HG02885 (cell line): ENCODE measurements around the gene SIPA1L3.
"Not testable (repeated sequence)": the region's sequence is repeated elsewhere in the genome, so short reads cannot be mapped to it uniquely, and the experiment has no call there.

Experiments used
- ATAC-seq: cut with Tn5 transposase; IDR thresholded peaks from one replicate; pipeline ENCODE4 v1.9.1; 2021; ENCODE audit warnings: mild to moderate bottlenecking; ENCODE audit not compliant: unreplicated experiment, poor library complexity

SIPA1L3 gene, protein sequence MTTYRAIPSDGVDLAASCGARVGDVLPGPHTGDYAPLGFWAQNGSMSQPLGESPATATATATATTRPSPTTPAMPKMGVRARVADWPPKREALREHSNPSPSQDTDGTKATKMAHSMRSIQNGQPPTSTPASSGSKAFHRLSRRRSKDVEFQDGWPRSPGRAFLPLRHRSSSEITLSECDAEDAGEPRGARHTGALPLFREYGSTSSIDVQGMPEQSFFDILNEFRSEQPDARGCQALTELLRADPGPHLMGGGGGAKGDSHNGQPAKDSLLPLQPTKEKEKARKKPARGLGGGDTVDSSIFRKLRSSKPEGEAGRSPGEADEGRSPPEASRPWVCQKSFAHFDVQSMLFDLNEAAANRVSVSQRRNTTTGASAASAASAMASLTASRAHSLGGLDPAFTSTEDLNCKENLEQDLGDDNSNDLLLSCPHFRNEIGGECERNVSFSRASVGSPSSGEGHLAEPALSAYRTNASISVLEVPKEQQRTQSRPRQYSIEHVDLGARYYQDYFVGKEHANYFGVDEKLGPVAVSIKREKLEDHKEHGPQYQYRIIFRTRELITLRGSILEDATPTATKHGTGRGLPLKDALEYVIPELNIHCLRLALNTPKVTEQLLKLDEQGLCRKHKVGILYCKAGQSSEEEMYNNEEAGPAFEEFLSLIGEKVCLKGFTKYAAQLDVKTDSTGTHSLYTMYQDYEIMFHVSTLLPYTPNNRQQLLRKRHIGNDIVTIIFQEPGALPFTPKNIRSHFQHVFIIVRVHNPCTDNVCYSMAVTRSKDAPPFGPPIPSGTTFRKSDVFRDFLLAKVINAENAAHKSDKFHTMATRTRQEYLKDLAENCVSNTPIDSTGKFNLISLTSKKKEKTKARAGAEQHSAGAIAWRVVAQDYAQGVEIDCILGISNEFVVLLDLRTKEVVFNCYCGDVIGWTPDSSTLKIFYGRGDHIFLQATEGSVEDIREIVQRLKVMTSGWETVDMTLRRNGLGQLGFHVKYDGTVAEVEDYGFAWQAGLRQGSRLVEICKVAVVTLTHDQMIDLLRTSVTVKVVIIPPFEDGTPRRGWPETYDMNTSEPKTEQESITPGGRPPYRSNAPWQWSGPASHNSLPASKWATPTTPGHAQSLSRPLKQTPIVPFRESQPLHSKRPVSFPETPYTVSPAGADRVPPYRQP (N-terminal part only)

DNA sequence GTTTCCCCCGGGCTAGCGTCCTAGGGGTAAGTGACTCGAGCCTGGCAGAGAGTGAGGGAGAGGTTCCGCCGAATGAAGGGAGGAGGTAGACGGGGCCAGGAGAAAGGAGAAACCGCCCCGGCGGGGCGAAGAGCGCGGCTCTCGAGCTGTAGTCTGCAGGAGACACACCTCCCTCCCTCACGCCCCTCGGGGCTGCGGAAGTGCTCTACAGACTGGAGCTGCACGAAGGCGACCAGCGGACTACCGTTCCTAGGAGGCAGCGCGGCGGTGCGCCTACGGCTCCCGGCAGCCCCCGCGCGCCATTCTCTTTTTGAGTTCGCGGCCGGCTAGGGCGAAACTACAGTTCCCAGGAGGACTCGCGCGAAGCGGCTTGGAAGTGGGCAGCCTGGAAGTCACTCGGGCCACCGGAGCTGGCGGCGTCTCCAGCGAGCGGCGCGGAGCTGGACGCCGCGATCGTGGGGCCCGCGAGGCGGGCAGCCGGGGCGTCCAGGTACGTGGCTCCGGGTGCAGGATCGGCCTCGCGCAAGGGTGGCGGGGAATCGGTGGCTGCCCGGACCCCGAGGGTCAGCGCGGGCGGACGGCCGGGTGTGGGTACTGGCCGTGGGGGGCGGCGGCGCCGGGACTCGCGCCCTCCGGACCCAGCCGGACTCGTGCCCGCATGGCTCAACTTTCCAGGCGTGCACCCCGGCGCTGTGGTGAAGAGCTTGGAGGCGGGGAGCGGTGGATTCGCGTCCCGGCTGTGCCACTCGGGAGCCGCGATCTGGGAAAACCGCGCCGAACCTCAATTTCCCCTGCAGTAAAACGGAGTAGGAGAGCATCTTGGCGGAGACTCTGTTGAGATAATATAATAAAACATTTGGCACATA lies at the start of gene SIPA1L3:
SIPA1L3 (plus strand) TSS at position 340 of the 866 bp plus-strand sequence. CDS start 174,358 bp downstream, outside the sequence.
- ATAC-seq = peak; percentile 82

DNA sequence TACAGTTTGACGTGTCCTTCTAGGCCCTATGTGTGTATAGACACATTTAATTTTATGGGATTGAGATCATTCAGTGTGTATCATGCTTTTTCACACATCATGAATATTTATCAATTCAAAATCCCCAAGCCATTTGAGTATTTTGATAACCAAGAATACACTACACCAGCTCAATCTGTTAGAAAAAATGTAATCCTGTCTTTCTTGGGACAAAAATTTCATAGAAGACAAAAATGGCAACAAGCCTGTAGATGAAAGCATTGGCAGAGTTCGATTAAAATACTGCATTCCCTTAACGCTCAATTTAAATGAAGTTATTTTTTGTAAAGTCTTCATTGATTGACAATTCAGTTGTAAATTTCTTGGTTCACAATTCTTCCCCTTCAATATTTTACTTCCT lies 42.5 kb upstream of the SIPA1L3 start:
- no peak for ATAC-seq

DNA sequence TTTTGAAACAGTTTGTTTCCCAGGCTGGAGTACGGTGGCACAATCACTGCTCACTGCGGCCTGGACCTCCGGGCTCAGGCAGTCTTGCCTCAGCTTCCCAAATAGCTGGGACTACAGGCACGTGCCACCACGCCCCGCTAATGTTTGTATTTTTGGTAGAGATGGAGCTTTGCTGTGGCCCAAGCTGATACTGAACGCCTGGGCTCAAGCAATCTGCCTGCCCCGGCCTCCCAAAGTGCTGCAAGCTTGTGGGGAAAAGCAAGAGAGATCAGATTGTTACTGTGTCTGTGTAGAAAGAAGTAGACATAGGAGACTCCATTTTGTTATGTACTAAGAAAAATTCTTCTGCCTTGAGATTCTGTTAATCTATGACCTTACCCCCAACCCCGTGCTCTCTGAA lies 41.1 kb upstream of the SIPA1L3 start:
- ATAC-seq = not testable (repeated sequence)

DNA sequence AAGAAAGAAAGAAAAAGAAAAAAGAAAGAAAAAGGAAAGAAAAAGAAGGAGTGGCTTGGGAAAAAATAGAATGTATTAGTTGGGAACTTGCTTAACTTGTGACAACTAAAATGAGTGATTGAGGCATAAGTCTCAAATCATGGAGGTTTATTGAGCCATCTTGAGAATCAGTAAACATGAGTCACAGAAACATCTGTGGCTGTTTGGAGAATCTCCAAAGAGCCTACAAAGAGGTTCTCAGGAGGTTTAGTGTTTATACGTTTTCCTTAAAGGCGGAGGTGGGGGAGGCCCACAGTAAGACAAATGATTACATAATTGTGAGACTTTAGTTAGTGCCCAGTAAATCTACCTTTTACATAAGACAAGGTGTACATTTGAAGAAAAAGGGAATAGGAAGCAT lies 39.2 kb upstream of the SIPA1L3 start:
- no peak for ATAC-seq

DNA sequence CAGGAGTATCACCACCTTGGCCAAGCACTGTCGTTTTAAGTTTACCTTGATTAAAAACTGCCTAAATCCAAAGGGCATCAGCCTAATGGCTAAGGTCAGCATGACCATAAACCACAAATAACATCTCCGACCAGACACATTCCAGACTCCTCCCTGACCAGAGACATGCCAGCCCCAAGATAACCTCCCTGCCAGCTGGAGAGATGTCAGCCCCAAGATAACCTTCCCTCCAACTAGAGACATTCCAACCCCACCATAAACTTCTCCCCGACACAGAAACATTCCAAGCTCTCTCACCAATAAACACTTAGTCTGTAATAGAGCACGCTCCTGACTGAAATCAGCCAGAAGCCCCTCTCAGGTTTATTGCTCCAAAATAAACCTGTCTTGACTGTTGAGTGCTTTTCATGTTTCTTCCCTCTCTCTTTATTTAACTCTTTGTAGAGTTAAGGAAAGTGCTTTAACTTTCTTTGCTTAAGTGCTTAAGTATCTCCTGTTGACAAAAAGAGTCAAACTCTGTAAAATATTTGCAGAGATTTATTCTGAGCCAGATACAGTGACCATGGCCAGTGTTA lies 37.2 kb upstream of the SIPA1L3 start:
- no peak for ATAC-seq

DNA sequence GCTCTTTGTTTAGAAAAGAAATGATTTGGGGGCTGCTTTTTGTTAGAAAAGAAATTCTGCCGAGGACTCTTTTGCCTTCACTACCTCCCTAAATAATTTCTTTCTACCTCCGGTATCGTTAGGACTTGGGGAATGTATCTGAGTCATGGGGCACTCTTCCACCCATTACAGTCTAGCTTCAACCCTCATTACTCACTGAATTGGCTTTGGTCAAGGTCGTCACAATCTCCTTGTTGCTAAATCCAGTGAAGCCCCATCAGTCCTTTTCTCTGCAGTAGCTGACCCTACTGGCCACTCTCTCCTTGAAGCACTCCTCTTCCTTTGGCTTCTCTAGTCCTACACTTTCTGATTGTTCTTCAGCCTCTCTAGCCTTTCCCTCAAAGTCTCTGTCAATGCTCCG lies 34.6 kb upstream of the SIPA1L3 start:
- ATAC-seq = no peak

DNA sequence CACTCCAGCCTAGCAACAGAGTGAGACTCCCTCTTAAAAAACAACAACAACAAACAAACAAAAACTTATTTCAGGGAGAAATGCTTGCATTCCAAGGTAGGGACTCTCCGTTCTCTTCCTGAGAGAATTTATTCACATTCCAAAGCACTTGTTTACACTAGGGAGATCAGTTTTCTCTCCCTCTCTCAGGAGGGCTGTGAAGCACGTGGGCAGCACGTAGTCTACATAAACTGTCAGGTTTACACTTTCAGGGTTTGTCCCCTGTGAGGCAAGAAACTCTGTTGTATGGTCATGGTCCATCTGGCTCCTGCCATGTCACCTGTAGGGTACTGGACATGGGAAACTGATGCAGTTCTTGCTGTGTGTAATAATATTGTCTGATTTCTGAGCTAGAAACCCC lies 32.2 kb upstream of the SIPA1L3 start:
- ATAC-seq = no peak

DNA sequence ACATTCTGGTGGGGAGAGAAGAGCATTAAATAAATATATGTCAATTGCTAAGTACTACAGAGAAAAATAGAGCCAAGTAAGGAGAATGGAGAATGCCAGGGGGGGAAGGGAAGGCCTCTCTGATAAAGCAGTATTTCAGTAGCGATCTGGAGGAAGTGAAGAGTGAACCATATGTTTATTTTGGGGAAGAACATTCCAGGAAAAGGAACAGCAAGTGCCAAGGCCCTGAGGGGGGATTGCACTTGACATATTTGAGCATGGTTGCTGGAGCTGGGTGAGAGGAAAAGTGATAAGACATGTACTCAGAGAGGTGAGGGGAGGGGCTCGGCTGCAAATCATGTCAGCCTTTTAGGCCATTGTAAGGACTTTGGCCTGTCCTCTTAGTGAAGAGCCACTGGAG lies 31.0 kb upstream of the SIPA1L3 start:
- no peak for ATAC-seq

DNA sequence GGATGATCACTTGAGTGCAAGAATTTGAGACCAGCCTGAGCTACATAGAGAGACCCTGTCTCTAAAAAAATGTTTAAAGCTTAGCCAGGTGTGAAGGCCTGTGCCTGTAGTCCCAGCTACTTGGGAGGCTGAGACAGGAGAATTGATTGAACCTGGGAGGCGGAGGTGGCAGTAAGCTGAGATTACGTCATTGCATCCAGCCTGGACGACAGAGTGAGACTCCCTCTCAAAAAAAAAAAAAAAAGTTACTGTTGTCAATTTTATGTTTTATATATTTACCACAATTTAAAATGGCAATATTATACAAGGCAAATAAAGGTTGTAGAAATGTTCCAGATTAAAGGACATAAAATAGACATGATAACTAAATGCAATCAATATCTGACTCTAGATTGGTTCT lies 29.9 kb upstream of the SIPA1L3 start:
- no peak for ATAC-seq

DNA sequence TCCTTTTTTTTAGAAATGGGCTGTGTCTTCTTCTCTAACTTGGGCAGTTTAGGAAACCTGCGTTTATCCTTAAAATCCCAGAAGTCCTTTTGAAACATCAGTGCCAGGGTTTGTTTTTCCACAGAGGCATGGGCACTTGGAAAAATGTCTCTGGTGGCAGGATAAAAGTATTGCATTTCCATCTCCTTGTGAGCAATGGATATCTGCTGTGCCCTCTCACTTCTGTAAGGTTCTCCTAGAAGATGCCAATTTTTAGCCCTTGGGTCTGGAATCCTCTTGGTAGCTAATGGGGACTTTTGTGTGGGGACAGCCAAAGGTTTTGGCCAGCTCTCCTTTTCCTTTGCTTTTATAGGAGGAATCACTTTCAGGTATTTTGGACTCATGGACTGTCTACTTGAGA lies 21.6 kb upstream of the SIPA1L3 start:
- ATAC-seq = no peak

DNA sequence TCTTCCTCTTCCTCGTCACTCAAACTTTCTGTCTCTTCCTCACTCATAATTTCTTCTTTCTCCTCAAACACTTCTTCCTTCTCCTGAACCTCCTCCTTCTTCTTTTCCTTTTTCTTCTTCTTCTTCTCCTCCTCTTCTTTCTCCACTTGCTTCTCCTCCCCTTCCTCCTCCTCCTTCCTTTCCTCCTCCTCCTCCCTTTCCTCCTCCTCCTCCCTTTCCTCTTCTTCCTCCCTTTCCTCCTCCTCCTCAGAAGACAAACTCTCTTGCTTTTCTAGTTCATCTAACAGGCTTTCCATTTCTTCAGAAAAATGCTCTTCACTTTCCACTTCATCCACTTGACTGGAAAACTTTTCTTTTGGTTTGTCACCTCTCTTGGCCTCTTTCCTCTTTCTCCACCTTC lies 20.4 kb upstream of the SIPA1L3 start:
- ATAC-seq = no peak

DNA sequence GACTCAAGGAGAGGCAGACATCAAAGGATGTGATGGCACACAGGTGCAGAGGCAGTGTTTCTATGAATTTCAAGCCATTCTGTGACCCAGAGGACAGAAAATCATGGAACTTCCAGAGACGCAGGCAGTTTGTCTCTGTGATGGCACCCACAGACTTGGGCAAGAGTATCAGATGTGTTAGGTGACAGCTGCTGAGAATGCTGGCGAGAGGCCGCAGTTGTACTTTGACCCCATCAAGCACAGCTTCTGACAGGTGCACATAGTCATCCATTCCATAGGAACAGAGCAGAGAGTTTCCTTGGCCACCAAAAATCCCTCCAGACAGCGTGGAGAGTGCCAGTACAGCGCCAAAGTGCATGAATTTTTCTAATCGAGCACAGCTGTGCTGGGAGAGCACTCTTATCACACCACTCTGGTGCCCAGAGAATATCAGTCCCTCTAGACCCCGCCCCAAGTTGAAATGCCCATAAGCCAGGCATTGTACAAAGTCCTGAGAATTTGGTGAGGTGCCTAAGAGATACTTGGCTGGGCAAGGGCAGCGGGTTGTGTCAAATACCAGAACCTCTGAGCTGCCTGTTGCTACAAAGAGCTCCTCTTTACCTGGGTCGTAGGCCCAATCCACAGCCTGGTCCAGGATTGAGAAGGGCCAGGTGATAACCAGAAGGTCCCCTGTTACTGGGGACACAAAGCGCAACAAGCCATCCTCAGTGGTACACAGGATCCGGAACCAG lies 13.0 kb upstream of the SIPA1L3 start:
- ATAC-seq = no peak

DNA sequence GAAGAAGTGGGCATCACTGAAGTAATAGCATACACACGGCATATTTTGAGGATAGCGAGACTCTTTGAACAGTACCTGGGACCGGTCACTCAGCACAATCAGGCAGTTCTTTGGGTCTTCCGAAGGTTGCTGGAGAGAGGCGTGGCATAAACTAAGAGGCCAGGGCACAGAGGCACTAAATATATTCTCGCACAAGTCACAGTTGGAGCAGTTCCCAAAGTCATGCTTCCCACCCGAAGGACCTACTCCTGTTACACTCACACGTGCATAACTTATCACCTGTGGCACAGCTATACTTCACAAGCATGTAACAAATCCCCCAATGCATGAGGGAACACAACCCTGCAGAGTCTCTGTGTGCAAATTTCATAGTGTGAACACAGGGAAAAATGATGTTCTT lies 10.8 kb upstream of the SIPA1L3 start:
- ATAC-seq = no peak

DNA sequence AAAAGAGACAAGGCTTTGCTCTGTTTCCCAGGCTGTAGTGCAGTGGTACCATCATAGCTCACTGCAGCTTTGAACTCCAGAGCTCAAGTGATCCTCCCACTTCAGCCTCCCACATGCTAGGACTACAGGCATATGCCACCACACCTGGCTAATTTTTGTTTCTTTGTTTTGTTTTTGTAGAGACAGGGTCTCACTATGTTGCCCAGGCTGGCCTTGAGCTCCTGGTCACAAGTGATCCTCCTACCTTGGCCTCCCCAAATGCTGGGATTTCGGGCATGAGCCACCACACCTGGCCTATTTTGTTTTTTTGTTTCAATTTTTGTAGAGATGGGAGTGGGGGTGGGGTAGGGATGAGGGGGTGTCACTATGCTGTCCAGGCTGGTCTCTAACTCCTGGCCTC lies 7.6 kb upstream of the SIPA1L3 start:
- ATAC-seq = no peak

DNA sequence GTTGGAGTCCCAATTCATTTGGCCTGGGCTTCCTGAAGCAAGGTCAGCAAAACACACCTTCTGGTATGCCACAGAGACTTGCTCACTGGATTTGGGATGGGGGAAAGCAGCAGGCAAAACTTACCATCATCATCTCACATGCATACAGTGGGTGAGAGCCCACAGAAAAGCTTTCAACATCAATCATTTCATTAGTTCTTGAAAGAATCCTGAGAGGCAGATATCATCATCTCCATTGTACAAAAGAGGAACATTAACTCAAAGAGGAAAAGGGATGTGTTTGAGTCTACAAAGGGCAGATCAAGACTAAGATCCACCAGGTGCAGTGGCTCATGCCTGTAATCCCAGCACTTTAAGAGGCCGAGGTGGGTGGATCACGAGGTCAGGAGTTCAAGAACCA lies 7.0 kb upstream of the SIPA1L3 start:
- no peak for ATAC-seq

DNA sequence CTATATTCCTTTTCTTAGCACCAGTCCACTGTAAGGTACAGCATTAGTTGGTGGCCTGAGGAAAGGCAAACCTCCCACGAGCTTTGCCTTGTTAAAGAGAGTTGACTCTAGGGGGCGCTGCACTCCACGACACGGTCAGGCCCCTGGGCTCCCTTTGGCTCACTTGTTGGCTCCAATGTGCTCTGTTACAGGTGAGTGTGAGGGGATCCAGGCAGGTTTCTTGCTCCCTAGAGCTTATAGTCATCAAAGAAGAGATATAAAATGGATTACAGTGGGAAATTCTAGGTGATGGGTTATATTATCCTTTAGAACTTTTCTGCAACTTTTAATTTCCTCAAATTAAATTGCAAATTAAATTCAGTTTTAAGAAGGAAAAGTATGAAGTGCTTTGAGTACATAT lies 4.3 kb upstream of the SIPA1L3 start:
- no peak for ATAC-seq

DNA sequence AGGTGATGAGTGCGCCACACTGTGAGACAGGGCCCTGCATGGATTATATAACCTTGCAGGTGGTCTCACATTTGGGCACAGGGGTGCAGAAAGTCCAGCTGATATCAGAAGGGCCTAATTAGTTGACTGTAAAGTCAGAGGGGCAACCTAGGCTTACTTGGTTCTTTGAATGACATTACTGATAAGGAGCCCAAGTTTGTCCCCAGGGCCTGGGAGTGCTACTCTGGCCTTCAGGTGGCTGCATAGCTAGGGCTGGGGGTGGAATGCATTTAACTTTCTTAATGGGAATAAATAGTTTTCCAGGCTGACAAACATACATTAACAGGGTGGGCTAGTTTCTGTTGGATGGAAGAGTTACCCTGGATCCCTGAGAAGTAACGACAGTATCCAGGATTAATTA lies 3.9 kb upstream of the SIPA1L3 start:
- ATAC-seq = no peak

DNA sequence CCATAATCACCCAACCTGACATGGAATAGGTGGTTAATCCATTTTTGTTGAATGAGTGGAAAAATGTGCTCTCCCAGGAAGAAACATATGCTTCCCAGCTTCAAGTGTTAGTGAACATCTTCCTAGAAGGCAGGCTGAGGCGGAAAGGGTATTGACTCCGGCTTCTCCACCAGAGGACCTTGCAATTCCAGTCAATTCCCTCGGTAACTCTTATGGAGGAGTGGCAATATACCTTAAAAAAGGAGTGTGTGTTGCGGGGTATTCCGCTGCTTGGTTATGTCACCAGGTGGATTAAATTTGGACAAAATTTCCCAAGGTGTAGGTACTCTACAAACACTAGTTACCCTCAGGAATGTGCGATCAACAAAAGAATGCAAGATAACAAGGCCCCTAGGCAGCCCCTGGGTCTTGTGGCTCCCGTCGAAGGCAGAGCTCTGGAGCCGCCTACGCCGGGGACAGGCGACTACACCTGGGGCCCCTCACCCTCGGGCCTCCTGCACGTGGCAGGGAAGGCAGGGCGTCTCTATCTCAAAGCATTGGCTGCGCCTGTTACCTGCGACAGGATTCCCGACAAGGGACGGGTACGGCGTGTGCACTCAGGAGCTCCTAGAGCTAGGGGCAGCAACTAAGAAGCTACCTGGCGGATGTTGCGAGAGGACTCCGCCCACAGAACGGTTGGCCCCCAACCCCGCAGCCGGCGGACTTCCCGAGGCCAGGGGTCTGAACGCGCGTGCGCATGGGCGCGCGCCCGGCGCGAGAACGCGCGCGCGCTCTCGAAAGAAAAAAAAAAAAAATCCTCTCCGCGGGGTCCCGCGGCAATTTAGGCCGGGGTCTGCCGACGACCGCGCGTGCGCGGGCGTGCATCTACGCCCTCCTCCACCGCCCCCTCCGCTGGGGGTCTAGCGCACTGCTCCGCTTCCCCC lies 801 bp upstream of the SIPA1L3 start, which contains the start of gene WDR87:
WDR87 (minus strand) TSS at position 649 of the 923 bp plus-strand sequence. CDS start 8,355 bp downstream, outside the sequence.
- ATAC-seq = peak; percentile 24
